Measurements from ENCODE around the gene TXLNB. TPM values are rescaled to one million over a fixed set of nuclear protein-coding genes. Genes with fewer than 3 reads are reported as not detected.
"Not testable (repeated sequence)": the region's sequence is repeated elsewhere in the genome, so short reads cannot be mapped to it uniquely, and the experiment has no call there.

TXLNB gene
- total RNA-seq, 2 donors from 2014 or later: 0.32 to 1.2 TPM

- Histone ChIP-seq H3K27me3 (replicated peaks; ENCODE audit: insufficient read depth) (no peaks in the 10 kb centered on the region), H3K4me1 (replicated peaks) (no peaks in the 10 kb centered on the region), H3K27ac (no peak overlapping the region), H3K9me3 (no peaks in the 10 kb centered on the region), H3K36me3 (no peaks in the 10 kb centered on the region), H3K4me3 (no peak overlapping the region)
- DNase-seq (ENCODE audit: low spot score): no peak
- intact Hi-C loops (cut with DNase I): no loop called here
- 93% methylated on average over 5 of the region's 5 CpGs for WGBS
- TF ChIP-seq POLR2A (IDR thresholded peaks at IDR 0.05) (no peak), POLR2AphosphoS5 (IDR thresholded peaks at IDR 0.05) (no peak), CTCF (IDR thresholded peaks at IDR 0.05) (no peak)
Measured at GRCh38 chr6:139236105-139236504, 55.7 kb downstream of the TXLNB start.

- TF ChIP-seq CTCF (IDR thresholded peaks at IDR 0.05): no peak
- TF ChIP-seq POLR2AphosphoS5 (IDR thresholded peaks at IDR 0.05): no peak
- no peak for TF ChIP-seq POLR2A (IDR thresholded peaks at IDR 0.05)
- 80% methylated on average over 12 of the region's 12 CpGs for WGBS
- no peaks in the 10 kb centered on the region for H3K9me3 ChIP-seq
- H3K27ac ChIP-seq: no peak overlapping the region
- no peak overlapping the region for H3K4me3 ChIP-seq
- no peaks in the 10 kb centered on the region for H3K36me3 ChIP-seq
- H3K27me3 ChIP-seq (replicated peaks; ENCODE audit: insufficient read depth): no peaks in the 10 kb centered on the region
- no peaks in the 10 kb centered on the region for H3K4me1 ChIP-seq (replicated peaks)
- no peak for DNase-seq (ENCODE audit: low spot score)
- intact Hi-C loops (cut with DNase I): no loop called here
Measured at GRCh38 chr6:139235661-139236060, 56.1 kb downstream of the TXLNB start.

GRCh38 chr6:139234193-139234592 lies 57.6 kb downstream of the TXLNB start:
- intact Hi-C loops (cut with DNase I); H3K27ac ChIP-seq; H3K36me3 ChIP-seq; H3K4me1 ChIP-seq (replicated peaks); H3K4me3 ChIP-seq; DNase-seq (ENCODE audit: low spot score); H3K9me3 ChIP-seq; H3K27me3 ChIP-seq (replicated peaks; ENCODE audit: insufficient read depth): not testable (repeated sequence)
- WGBS: 85% methylated on average over 2 of the region's 2 CpGs

- 41% methylated on average over 2 of the region's 2 CpGs for WGBS
- no peak overlapping the region for H3K27ac ChIP-seq
- no peak for DNase-seq (ENCODE audit: low spot score)
- TF ChIP-seq POLR2AphosphoS5 (IDR thresholded peaks at IDR 0.05) (no peak), POLR2A (IDR thresholded peaks at IDR 0.05) (no peak), CTCF (IDR thresholded peaks at IDR 0.05) (no peak)
- intact Hi-C loops (cut with DNase I): no loop called here
- no peaks in the 10 kb centered on the region for H3K9me3 ChIP-seq
- no peaks in the 10 kb centered on the region for H3K36me3 ChIP-seq
- no peak overlapping the region for H3K4me3 ChIP-seq
- no peaks in the 10 kb centered on the region for H3K27me3 ChIP-seq (replicated peaks; ENCODE audit: insufficient read depth)
- H3K4me1 ChIP-seq (replicated peaks): no peaks in the 10 kb centered on the region
Measured at GRCh38 chr6:139231206-139231605, 60.6 kb downstream of the TXLNB start.

GRCh38 chr6:139230391-139230840 lies 61.4 kb downstream of the TXLNB start:
- TF ChIP-seq CTCF (IDR thresholded peaks at IDR 0.05) (peak in 1 of 4 experiments; percentile 34), POLR2A (IDR thresholded peaks at IDR 0.05) (no peak), POLR2AphosphoS5 (IDR thresholded peaks at IDR 0.05) (peak; percentile 10)
- no peak overlapping the region for H3K27ac ChIP-seq
- no peaks in the 10 kb centered on the region for H3K27me3 ChIP-seq (replicated peaks; ENCODE audit: insufficient read depth)
- intact Hi-C loops (cut with DNase I): no loop called here
- H3K4me1 ChIP-seq (replicated peaks): no peaks in the 10 kb centered on the region
- peak; percentile 15 for DNase-seq (ENCODE audit: low spot score)
- no peaks in the 10 kb centered on the region for H3K9me3 ChIP-seq
- WGBS: 64% methylated on average over 3 of the region's 3 CpGs
- no peak overlapping the region for H3K4me3 ChIP-seq
- H3K36me3 ChIP-seq: no peaks in the 10 kb centered on the region

- intact Hi-C loops (cut with DNase I); H3K27ac ChIP-seq; H3K9me3 ChIP-seq; H3K36me3 ChIP-seq; H3K4me1 ChIP-seq (replicated peaks); DNase-seq (ENCODE audit: low spot score); H3K27me3 ChIP-seq (replicated peaks; ENCODE audit: insufficient read depth); H3K4me3 ChIP-seq: not testable (repeated sequence)
- 99% methylated on average over 3 of the region's 3 CpGs for WGBS
Measured at GRCh38 chr6:139228387-139228786, 63.4 kb downstream of the TXLNB start.

All from prostate gland (tissue), 2 donors.